IPS-20b (cell line): Measurements from ENCODE around the gene TNNI3.
A peak's percentile ranks its signal among the peaks of the same experiment; 100 is the strongest.
"Not testable (repeated sequence)": the region's sequence is repeated elsewhere in the genome, so short reads cannot be mapped to it uniquely, and the experiment has no call there.

Experiments
- H3K27ac ChIP-seq: one replicate; pipeline ENCODE4 v1.5.1; 2013; ENCODE audit warnings: low read length
- H3K27me3 ChIP-seq: 2 replicates; pipeline ENCODE4 v1.6.1; 2013; ENCODE audit warnings: mild to moderate bottlenecking, low read length, inconsistent platforms; ENCODE audit not compliant: insufficient read depth
- H3K36me3 ChIP-seq: 2 replicates; pipeline ENCODE4 v1.6.1; 2013; ENCODE audit warnings: low read depth, mild to moderate bottlenecking, inconsistent platforms, low read length, moderate library complexity; ENCODE audit not compliant: insufficient read depth
- H3K4me1 ChIP-seq: 2 replicates; pipeline ENCODE4 v1.6.1; 2013; ENCODE audit warnings: mild to moderate bottlenecking, control low read depth, inconsistent platforms, low read length, moderate library complexity; ENCODE audit not compliant: insufficient read depth
- H3K4me3 ChIP-seq: 2 replicates; pipeline ENCODE4 v1.5.1; 2013; ENCODE audit warnings: mild to moderate bottlenecking, low read length, inconsistent platforms
- H3K9ac ChIP-seq: 2 replicates; pipeline ENCODE4 v1.6.1; 2013; ENCODE audit warnings: low read depth, mild to moderate bottlenecking, inconsistent platforms, low read length, moderate library complexity
- H3K9me3 ChIP-seq: 2 replicates; pipeline ENCODE4 v1.6.1; 2013; ENCODE audit warnings: mild to moderate bottlenecking, low read depth, low read length, inconsistent platforms; ENCODE audit not compliant: insufficient read depth

The TNNI3 gene

GRCh38 chr19:55181740-55182139 is 24.2 kb upstream of the TNNI3 start:
- no peak overlapping the region for H3K27ac ChIP-seq
- no peak overlapping the region for H3K9ac ChIP-seq
- peaks cover 64% of the 10 kb centered on the region for H3K27me3 ChIP-seq
- no peaks in the 10 kb centered on the region for H3K9me3 ChIP-seq
- no peaks in the 10 kb centered on the region for H3K36me3 ChIP-seq
- no peak overlapping the region for H3K4me3 ChIP-seq
- no peaks in the 10 kb centered on the region for H3K4me1 ChIP-seq

- peak within 1 kb of the TSS; percentile 83 for H3K4me3 ChIP-seq
- H3K9ac ChIP-seq: no peak within 1 kb of the TSS; the same call in 1 of the 2 replicates
- no peak within 1 kb of the TSS for H3K27ac ChIP-seq
- no peaks in the 10 kb centered on the region for H3K9me3 ChIP-seq
- H3K27me3 ChIP-seq: peaks cover 73% of the 10 kb centered on the region
- H3K36me3 ChIP-seq: no peaks in the 10 kb centered on the region
- peaks cover 4% of the 10 kb centered on the region; the same call in 1 of the 2 replicates for H3K4me1 ChIP-seq
Measured at GRCh38 chr19:55179606-55180484, 22.3 kb upstream of the TNNI3 start, which contains the start of gene SYT5. SYT5 (minus strand) TSS chr19:55180289; CDS start chr19:55179041, 1,248 bp downstream.

GRCh38 chr19:55178781-55179599 is 21.5 kb upstream of the TNNI3 start:
- Histone ChIP-seq H3K27ac (no peak overlapping the region), H3K4me3 (peak overlapping the region; percentile 83), H3K4me1 (peaks cover 4% of the 10 kb centered on the region; the same call in 1 of the 2 replicates), H3K9ac (no peak overlapping the region; the same call in 1 of the 2 replicates), H3K27me3 (peaks cover 79% of the 10 kb centered on the region), H3K36me3 (no peaks in the 10 kb centered on the region), H3K9me3 (no peaks in the 10 kb centered on the region)

GRCh38 chr19:55176076-55176475 is 18.5 kb upstream of the TNNI3 start:
- Histone ChIP-seq H3K4me1 (peaks cover 7% of the 10 kb centered on the region), H3K9me3 (no peaks in the 10 kb centered on the region), H3K4me3 (no peak overlapping the region)

GRCh38 chr19:55175117-55175867 is 17.8 kb upstream of the TNNI3 start:
- Histone ChIP-seq H3K4me1 (peaks cover 7% of the 10 kb centered on the region), H3K27ac (no peak overlapping the region), H3K4me3 (no peak overlapping the region; the same call in 1 of the 2 replicates), H3K36me3 (no peaks in the 10 kb centered on the region), H3K9me3 (no peaks in the 10 kb centered on the region), H3K27me3 (peaks cover 91% of the 10 kb centered on the region), H3K9ac (no peak overlapping the region)

More at GRCh38 chr19:55176076-55176475, 18.5 kb upstream of the TNNI3 start:
- no peaks in the 10 kb centered on the region for H3K36me3 ChIP-seq
- H3K27me3 ChIP-seq: peaks cover 91% of the 10 kb centered on the region
- H3K27ac ChIP-seq: no peak overlapping the region
- no peak overlapping the region for H3K9ac ChIP-seq

- Histone ChIP-seq H3K4me3 (peak overlapping the region; percentile 82; the same call in 1 of the 2 replicates), H3K4me1 (peaks cover 7% of the 10 kb centered on the region), H3K27ac (no peak overlapping the region), H3K36me3 (no peaks in the 10 kb centered on the region), H3K9ac (no peak overlapping the region), H3K27me3 (peaks cover 91% of the 10 kb centered on the region), H3K9me3 (no peaks in the 10 kb centered on the region)
Measured at GRCh38 chr19:55174425-55175116, 17.0 kb upstream of the TNNI3 start.

- peak overlapping the region; percentile 82 for H3K4me3 ChIP-seq
- H3K9me3 ChIP-seq: no peaks in the 10 kb centered on the region
- peaks cover 91% of the 10 kb centered on the region for H3K27me3 ChIP-seq
- H3K36me3 ChIP-seq: no peaks in the 10 kb centered on the region
- peak overlapping the region; percentile 51; the same call in 1 of the 2 replicates for H3K9ac ChIP-seq
- H3K4me1 ChIP-seq: peaks cover 7% of the 10 kb centered on the region
- no peak overlapping the region for H3K27ac ChIP-seq
Measured at GRCh38 chr19:55173714-55174409, 16.3 kb upstream of the TNNI3 start.

- peak overlapping the region; percentile 51; the same call in 1 of the 2 replicates for H3K9ac ChIP-seq
- H3K27ac ChIP-seq: no peak overlapping the region
- H3K9me3 ChIP-seq: no peaks in the 10 kb centered on the region
- no peaks in the 10 kb centered on the region for H3K36me3 ChIP-seq
- peaks cover 90% of the 10 kb centered on the region for H3K27me3 ChIP-seq
- peak overlapping the region; percentile 82 for H3K4me3 ChIP-seq
- peaks cover 7% of the 10 kb centered on the region for H3K4me1 ChIP-seq
Measured at GRCh38 chr19:55173186-55173713, 15.7 kb upstream of the TNNI3 start.

GRCh38 chr19:55172741-55173140 is 15.2 kb upstream of the TNNI3 start:
- no peaks in the 10 kb centered on the region for H3K9me3 ChIP-seq
- no peaks in the 10 kb centered on the region for H3K36me3 ChIP-seq
- H3K4me3 ChIP-seq: peak overlapping the region; percentile 82; the same call in 1 of the 2 replicates
- peaks cover 7% of the 10 kb centered on the region for H3K4me1 ChIP-seq
- no peak overlapping the region for H3K9ac ChIP-seq
- peaks cover 87% of the 10 kb centered on the region for H3K27me3 ChIP-seq
- H3K27ac ChIP-seq: no peak overlapping the region

GRCh38 chr19:55172318-55172717 is 14.8 kb upstream of the TNNI3 start:
- peaks cover 87% of the 10 kb centered on the region for H3K27me3 ChIP-seq
- peak overlapping the region; percentile 82; the same call in 1 of the 2 replicates for H3K4me3 ChIP-seq
- not testable (repeated sequence) for H3K27ac ChIP-seq

More at GRCh38 chr19:55172318-55172717, 14.8 kb upstream of the TNNI3 start:
- H3K9me3 ChIP-seq, H3K36me3 ChIP-seq, H3K4me1 ChIP-seq, H3K9ac ChIP-seq: not testable (repeated sequence)
